NCI-H2227 (cell line): ENCODE data around the gene NME9.
A peak's percentile ranks its signal among the peaks of the same experiment; 100 is the strongest.
"Not testable (repeated sequence)": the region's sequence is repeated elsewhere in the genome, so short reads cannot be mapped to it uniquely, and the experiment has no call there.

ENCODE experiments used
- DNase-seq: peaks from one replicate; lab custom pipeline; 2025; ENCODE audit not compliant: unreplicated experiment; lab: John Stamatoyannopoulos, UW

The NME9 gene, protein sequence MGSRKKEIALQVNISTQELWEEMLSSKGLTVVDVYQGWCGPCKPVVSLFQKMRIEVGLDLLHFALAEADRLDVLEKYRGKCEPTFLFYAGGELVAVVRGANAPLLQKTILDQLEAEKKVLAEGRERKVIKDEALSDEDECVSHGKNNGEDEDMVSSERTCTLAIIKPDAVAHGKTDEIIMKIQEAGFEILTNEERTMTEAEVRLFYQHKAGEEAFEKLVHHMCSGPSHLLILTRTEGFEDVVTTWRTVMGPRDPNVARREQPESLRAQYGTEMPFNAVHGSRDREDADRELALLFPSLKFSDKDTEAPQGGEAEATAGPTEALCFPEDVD

DNA sequence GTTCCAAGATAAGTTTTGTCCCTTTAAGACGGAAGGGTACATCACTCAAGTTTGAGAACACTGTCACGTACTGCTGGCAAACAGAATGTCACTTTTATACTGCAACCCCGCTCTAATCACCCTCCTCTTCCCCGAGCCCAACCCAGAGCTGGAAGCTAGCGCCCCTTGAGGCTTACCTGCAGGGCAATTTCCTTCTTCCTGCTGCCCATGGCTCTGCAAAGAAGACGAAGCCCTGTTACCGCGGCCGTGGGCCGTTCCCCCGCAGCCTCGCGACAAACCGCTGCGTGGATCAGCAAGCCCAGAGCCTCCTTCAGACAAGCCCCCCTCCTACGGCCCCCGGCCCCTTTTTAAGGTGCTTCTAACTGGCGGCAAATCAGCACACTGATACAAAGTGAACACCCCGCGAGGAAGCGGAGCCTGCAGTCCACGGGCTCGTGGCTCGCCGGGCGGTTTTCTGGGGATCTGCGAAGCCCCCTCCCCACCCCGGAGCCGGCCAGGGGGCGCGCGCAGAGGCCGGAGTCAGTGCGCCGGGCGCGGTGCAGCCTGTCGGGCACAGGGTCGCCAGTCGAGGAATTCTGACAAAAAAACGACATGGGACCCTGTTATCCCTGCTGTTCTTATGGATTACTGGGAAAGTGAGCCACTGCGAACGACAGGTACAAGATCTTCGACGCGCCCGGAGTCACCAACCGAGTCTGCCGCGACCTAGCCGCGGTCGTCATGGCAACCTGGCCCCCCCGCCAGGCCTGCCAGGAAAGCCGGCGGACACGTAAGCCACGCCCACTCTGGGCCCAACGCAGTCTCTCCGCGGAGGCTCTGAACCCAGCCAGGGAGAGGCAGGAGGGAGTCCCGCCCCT, at the start of gene NME9:
Gene NME9, minus strand, starts transcription at position 725 of the 857 bp plus-strand sequence. Its CDS starts 516 bp downstream, at position 209.
- peak; percentile 96 for DNase-seq

DNA sequence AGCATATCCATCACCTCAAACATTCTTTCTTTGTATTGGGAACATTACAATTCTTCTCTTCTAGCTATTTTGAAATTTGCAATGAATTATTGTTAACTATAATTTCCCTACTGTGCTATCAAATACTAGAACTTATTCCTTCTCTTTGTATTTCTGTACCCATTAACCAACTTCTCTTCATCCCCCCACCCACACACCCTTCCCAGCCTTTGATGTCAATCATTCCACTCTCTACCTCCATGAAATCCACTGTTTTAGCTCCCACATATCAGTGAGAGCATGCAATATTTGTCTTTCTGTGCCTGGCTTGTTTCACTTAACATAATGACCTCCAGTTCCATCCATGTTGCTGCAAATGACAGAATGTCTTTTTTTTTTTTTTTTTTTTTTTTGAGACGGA, 49.3 kb upstream of the NME9 start:
- DNase-seq = no peak

DNA sequence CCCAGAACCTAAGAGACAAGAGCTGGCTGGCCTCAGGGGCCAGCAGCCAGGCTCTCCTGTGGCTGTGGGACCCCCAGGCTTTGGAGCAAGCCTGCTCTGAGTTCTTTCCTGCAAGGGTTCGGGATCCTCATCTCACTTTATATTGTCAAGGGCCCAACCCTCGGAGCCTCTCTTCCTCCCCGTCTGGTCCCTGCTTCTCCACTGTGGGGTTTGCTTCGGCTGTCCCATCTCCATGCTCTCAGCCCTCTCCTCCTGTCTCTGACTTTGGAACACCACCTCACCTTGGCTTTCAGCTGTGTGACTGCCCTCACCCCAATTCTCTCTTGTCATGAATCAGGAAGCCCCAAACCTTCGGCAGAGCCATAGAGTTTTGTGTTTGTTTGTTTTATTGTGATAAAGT, 48.7 kb upstream of the NME9 start:
- DNase-seq = no peak

DNA sequence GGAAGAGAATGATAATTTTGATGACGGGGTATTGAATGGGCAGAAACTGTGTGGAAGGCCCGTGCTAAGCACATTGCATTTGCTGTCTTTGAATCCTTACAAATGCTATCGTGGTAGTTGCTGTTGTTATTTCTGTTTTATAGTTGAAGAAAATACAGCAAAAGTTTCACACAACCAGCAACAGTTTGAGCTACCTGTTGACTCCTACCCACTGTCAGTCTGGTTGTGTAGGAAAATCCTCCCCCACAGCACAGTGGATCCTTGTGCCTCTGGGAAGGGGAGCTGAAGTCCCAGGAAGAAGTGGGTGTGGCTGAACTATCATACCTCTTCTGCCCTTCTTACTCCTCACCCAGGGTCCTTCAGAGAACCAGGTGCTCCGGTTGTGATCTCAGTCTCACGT, 48.2 kb upstream of the NME9 start:
- DNase-seq = no peak

DNA sequence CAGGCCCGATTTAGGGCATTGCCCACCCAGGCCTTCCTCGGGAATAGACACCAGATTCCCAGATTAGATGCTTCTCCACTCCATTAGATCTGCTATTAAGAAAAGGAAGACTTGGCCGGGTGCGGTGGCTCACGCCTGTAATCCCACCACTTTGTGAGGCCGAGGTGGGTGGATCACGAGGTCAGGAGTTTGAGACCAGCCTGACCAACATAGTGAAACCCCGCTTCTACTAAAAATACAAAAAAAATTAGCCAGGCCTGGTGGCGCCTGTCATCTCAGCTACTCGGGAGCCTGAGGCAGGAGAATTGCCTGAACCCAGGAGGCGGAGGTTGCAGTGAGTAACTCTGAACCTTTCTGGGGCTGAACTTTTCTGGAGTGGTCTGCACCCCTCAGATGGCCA, 47.6 kb upstream of the NME9 start:
- not testable (repeated sequence) for DNase-seq

DNA sequence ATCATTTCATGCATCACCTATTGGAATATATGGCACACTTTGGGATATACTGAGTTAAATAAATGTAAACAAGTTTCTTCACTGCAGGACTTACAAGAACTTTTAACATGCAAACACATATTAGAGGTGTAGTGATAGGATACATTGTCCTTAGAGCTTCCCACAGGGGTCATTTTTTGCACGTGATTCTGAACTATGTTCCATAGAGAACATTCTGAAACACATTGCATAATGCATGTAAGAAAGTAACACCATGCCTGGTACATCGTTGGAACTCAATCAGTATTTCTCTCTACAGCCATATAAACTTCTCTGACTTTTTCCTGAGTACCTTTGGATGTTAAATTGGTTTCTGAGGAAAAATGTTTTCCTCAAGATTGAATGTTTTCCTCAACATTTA, 47.0 kb upstream of the NME9 start:
- DNase-seq = no peak

DNA sequence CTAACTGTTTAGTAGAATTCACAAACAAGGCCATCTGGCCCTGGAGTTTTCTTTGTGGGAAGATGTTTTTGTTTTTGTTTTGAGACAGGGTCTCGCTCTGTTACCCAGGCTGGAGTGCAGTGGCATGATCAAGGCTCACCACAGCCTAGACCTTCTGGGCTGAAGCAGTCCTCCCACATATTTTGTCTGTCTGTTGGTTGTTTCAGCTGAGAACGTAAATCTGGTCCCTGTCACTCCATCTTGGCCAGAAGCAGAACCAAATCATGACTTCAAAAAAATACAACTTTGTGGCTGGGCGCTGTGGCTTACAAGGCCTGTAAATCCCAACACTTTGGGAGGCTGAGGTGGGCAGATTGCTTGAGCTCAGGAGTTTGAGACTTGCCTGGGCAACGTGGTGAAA, 45.8 kb upstream of the NME9 start:
- no peak for DNase-seq

DNA sequence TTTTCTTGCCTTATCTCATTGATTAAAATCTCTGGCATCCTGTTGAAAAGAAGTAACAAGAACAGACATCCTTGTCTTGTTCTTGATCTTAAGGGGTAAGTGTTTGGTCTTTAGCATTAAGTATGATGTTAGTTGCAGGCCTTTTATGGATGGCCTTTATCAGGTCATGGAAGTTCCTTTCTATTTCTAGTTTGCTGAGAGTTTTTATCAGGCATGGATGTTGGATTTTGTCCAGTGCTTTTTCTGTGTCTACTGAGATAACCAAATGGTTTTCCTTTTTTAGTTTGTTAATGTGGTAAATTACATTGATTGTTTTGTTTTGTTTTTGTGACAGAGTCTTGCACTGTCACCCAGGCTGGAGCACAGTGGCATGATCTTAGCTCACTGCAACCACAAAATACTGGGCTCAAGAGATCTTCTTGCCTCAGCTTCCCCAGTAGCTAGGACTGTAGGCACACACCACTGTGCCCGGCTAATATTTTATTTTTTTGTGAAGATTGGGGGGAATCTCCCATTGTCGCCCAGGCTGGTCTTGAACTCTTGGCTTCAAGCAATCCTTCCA, 45.0 kb upstream of the NME9 start:
- DNase-seq = no peak

DNA sequence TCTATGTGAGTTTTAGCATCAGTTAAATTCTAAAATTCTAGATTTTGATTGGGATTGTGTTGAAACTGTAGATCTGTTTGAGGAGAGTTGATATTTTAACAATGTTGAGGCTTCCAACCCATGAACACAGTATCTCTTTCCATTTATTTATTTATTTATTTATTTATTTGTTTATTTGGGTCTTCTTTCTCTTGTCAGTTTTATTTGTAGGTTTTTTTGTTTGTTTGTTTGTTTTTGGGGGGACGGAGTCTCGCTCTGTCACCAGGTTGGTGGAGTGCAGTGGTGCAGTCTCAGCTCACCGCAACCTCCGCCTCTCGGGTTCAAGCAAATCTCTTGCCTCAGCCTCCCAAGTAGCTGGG, 44.1 kb upstream of the NME9 start:
- no peak for DNase-seq

DNA sequence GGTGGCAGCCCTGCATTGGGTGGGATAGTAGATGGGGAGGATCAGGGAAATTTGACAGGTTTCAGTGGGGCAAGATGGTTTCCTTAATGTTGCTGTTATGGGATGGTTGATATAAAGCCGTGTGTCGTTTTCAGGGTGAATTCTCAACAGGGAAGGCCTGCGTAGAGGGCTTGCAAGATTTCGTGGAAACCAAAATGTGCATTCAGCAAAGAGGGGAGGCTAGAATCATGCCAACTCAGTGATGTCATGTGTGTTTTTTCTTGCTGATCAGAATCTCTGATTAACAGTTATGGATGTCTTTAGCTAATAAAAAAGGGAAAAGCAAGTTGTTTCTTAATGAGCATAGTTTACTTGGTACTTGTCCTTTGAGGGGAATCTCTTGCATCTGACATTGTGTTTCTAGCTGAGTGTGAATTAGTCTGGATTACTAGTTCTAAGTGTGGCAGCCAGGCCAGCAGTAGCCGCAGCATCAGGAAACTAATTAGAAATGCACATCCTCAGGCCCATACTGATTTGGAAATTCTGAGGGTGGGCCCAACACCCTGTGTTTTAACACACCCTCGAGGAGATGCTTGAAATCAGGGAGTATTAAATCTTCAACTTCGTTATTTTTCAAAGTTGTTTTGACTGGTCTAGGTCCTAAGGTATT, 43.6 kb upstream of the NME9 start:
- no peak for DNase-seq

DNA sequence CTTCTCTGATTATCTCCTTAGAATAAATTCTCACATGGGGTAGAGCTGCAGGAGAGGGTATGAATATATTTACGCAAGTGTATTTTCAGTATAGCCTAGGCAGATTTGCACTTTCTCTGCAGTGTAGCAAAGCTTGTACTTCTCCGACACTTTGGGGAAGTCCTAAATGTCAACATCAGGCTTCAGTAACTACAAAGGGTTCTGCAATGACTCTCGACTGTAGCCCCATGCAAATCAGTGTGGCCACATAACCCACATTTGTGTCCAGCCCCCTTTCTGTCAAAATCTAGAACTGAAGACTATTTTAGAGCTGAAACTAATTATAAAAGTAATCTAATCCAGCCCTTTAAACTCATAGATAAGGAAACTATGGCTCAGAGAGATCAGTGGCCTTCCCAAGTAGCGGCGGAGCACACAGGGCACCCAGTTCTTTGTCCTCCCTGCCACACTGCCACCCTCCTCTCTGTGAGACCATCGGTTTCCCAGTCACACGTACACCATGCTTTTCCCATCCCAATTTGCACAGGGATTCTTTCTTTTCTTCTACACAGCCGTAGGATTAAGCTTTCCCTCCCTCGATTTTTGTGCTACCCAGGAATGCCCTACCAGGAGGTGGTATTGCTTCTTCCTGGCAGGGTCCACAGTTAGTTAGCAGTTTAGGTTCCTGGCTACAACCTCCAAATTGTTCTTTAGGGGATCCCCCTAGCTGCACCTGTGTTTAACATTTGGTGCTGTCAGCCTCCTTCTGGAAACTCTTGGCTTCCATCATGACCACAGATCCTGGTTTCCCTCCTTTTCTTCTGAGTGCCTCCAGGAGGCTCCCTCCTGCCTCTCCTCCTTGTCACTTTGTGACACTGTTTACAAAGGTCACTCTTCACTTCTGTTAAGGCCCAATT, 41.7 kb upstream of the NME9 start:
- no peak for DNase-seq

DNA sequence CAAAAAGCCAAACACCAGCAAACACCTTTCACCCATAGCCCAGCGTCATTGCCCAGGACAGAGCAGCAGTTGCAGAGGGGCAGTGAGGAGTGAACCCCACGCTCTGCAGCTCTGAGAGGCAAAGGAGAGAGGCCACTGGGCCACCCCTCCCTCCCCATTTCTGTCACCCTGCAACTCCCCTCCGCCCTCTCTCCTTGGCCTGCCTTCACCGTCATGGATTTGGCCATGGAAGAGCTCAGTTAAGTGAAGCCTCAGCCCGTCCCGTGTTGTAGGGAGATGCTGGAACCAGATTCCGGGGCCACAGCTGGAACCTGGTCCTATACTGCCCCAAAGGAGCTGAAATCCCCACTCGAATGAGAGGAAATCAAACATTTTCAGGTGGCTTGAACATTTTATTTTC, 40.7 kb upstream of the NME9 start:
- no peak for DNase-seq

DNA sequence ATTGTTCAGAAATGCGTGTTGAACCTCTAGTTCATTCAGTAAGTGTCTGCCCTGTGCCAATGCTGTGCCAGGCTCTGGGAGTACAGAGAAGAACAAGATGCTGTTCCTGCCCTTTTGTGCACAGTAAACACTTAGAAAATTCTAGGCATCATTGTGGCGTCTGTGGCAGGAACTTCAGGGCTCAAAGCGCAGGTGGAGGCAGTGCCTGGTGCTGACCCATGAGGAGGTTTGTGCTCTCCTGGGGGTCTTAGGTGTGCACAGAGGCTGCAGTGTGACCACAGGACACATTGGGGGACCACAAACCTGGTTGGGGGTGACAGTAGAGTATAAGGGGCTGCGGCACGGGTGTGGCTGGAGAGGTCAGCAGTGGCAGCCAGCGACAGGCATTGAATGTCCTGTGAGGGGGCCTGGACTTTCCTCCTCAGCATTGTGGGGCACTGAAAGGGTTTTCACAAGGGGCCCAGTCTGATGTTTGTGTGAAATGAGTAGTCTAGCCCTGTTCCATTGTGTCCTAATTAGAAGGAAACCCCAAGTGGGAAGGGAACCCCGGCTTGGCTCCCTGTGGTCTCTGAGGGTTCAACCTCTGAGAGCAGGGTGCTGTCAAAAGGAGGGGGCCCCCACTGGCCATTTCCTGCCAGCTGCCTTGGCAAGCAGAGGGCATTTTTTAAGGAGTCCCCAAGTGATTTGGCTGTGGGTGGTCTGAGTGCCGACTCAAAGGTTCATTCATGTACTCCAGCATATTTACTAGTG, 39.7 kb upstream of the NME9 start:
- DNase-seq = no peak

DNA sequence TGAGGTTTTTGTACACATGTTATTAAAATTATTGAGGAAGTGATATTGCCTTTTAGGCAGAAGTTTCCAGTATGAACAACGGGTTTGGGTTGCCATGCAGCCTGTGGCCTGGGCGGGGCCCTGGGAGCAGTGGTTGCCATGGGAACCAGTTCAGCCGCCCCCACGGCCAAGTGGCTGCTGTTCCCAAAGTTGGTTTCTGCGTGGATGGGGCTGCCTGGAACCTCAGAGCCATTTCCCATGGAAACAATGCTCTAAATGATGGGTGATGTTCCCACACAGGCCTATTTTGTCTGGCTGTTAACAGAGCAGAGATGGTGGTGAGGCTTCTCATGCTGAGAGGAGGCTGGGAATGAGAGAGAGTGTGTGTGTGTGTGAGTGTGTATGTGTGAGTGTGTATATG, 38.3 kb upstream of the NME9 start:
- peak; percentile 3 for DNase-seq

DNA sequence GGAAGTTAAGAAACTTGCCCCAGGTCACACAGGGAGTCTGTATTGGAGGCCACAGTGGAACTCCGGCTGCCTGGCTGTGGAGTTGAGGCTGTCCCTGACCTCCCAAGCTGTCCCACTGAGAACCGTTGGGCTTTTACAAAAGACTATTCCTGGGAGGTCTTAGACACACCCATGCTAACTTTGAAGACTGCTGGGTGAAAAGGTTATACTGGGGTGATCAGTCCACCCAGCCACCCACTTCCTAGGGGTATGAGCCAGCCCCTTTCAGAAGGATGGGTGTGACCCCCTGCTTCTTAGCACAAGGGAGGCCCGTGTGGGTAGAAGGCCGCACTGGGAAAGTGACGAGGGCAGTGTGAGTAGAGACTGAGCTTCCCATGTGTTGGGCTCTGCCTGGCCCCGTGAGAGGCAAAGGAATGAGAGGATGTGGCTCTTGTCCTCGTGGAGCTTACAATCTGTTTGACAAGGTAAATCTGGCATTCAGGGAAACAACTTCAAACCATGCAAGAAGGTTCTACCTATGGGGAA, 37.7 kb upstream of the NME9 start:
- no peak for DNase-seq

DNA sequence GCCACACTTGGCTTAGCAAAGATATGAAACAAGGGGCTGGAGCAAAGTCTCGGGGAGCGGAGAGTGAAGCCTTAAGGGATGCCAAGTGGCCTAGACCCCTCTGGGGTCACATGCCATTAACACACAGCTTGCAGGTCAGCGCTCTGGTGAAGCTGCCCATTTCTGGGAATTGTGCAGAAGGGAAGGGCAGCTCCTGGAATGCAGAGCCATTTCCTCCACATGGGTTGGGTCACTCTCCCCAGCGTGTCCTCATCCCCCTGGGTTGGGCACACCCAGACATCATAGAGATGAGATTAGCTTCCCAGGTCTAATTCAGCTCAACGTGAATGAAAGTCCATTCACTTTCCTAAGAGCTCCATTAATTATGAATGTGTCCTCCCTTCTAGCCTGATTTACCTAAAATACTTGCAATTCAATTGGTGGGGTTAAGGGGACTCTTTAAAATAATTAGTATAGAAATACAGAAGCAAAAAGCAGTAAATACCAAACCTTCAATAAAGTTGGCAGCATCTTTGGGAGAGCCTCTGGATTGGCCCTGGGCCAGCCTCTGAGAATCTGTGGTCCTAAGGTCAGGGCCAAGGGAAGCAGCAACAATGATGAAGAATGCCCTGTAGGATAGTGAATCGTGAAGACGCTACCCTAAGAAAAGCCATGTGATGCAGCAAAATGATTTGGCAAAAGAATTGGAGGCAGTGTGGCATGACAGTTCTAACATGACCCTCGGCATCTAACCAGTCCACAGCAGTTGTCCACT, 36.5 kb upstream of the NME9 start:
- no peak for DNase-seq

DNA sequence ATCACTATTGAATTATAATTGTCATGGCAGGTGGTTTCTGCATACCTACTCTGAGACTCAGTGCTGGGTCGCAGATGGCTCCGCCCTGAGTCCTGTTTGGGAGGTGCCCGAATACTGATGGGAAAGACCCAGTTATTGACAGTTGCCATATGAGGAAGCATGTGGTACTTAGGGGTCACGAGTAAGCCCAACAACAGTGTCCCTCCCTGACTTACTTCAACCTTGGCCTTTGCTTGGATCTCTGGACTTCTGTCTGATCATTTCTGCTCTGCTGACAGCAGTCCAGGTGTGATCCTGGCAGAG, 35.6 kb upstream of the NME9 start:
- no peak for DNase-seq

DNA sequence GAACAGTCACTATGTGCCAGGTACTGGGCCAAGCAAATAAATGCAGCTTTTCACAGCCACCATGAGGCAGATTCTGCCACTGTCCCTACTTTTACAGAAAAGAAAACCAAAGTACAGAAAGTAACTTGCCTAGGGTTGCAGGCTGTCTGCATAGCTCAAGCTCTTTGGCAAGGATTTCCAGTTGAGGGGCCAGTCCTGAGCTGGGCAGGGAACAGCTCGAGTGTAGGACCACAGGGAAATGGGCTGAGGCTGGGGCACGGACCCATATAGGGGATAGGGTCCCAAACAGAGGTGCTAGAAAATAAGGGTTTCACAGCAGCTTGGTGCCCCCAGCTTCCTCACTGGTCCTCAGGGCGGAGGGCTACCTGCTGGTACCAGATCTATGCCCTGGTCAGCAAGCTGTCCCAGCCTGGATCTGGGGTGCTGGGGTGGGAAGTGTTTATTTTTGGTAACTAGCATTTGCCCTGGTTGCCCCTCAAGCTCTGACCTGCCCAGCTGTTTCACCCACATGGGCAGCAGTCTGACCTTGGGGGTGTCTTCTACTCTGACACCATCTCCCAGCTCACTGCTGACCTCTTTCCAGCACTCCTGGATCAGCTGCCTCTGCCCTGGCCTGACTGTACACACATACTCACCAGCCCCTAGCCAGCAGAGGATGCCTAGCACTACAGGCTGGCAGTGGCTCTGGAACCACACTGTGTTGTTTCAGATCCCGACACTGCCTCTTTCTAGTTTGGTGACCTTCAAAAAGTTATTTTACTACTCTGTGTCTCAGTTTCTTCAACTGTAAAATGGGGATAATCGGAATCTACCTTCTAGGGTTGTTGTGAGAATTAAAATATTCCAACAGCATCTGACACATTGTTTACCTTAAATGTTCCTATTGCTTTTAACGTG, 35.0 kb upstream of the NME9 start:
- no peak for DNase-seq
